ENCODE measurements around the gene SEC14L5. TPM values are rescaled to one million over a fixed set of nuclear protein-coding genes. Genes with fewer than 3 reads are reported as not detected.

The SEC14L5 gene
- total RNA-seq, 1 donor from 2014 or later, result 0.05 TPM

- H3K4me1 Mint-ChIP-seq (ENCODE audit: unreplicated experiment), result peaks cover 4% of the 10 kb centered on the region
- no peak overlapping the region for H3K4me3 Mint-ChIP-seq (ENCODE audit: unreplicated experiment)
- no peaks in the 10 kb centered on the region for H3K9me3 Mint-ChIP-seq (ENCODE audit: unreplicated experiment)
- no peaks in the 10 kb centered on the region for H3K36me3 Mint-ChIP-seq (ENCODE audit: low read depth, unreplicated experiment)
- no peak for TF ChIP-seq CTCF (IDR thresholded peaks at IDR 0.05; ENCODE audit: unreplicated experiment)
- H3K27ac Mint-ChIP-seq (ENCODE audit: unreplicated experiment), result no peak overlapping the region
- DNase-seq (ENCODE audit: low spot score), result no peak
- H3K27me3 Mint-ChIP-seq (ENCODE audit: unreplicated experiment), result peaks cover 2% of the 10 kb centered on the region
Observed at GRCh38 chr16:5007256-5007655, 49.1 kb downstream of the SEC14L5 start.

GRCh38 chr16:5008311-5008731 is 50.2 kb downstream of the SEC14L5 start:
- no peak overlapping the region for H3K4me3 Mint-ChIP-seq (ENCODE audit: unreplicated experiment)
- no peaks in the 10 kb centered on the region for H3K9me3 Mint-ChIP-seq (ENCODE audit: unreplicated experiment)
- H3K27me3 Mint-ChIP-seq (ENCODE audit: unreplicated experiment), result peaks cover 6% of the 10 kb centered on the region
- H3K36me3 Mint-ChIP-seq (ENCODE audit: low read depth, unreplicated experiment), result no peaks in the 10 kb centered on the region
- H3K27ac Mint-ChIP-seq (ENCODE audit: unreplicated experiment), result no peak overlapping the region
- DNase-seq (ENCODE audit: low spot score), result no peak
- H3K4me1 Mint-ChIP-seq (ENCODE audit: unreplicated experiment), result peaks cover 4% of the 10 kb centered on the region
- TF ChIP-seq CTCF (IDR thresholded peaks at IDR 0.05; ENCODE audit: unreplicated experiment), result no peak

- Mint-ChIP-seq H3K27ac (ENCODE audit: unreplicated experiment) (no peak overlapping the region), H3K4me1 (ENCODE audit: unreplicated experiment) (no peaks in the 10 kb centered on the region), H3K36me3 (ENCODE audit: low read depth, unreplicated experiment) (no peaks in the 10 kb centered on the region), H3K4me3 (ENCODE audit: unreplicated experiment) (no peak overlapping the region), H3K9me3 (ENCODE audit: unreplicated experiment) (no peaks in the 10 kb centered on the region), H3K27me3 (ENCODE audit: unreplicated experiment) (peaks cover 8% of the 10 kb centered on the region)
- DNase-seq (ENCODE audit: low spot score), result no peak
- no peak for TF ChIP-seq CTCF (IDR thresholded peaks at IDR 0.05; ENCODE audit: unreplicated experiment)
Observed at GRCh38 chr16:5010576-5011329, 52.6 kb downstream of the SEC14L5 start.

- peaks cover 2% of the 10 kb centered on the region for H3K4me1 Mint-ChIP-seq (ENCODE audit: unreplicated experiment)
- H3K27ac Mint-ChIP-seq (ENCODE audit: unreplicated experiment), result no peak overlapping the region
- H3K9me3 Mint-ChIP-seq (ENCODE audit: unreplicated experiment), result no peaks in the 10 kb centered on the region
- no peak for TF ChIP-seq CTCF (IDR thresholded peaks at IDR 0.05; ENCODE audit: unreplicated experiment)
- peaks cover 8% of the 10 kb centered on the region for H3K27me3 Mint-ChIP-seq (ENCODE audit: unreplicated experiment)
- H3K4me3 Mint-ChIP-seq (ENCODE audit: unreplicated experiment), result no peak overlapping the region
- DNase-seq (ENCODE audit: low spot score), result no peak
- H3K36me3 Mint-ChIP-seq (ENCODE audit: low read depth, unreplicated experiment), result no peaks in the 10 kb centered on the region
Observed at GRCh38 chr16:5011637-5012036, 53.5 kb downstream of the SEC14L5 start.

- Mint-ChIP-seq H3K27me3 (ENCODE audit: unreplicated experiment) (peaks cover 8% of the 10 kb centered on the region), H3K36me3 (ENCODE audit: low read depth, unreplicated experiment) (no peaks in the 10 kb centered on the region), H3K9me3 (ENCODE audit: unreplicated experiment) (no peaks in the 10 kb centered on the region), H3K4me1 (ENCODE audit: unreplicated experiment) (peaks cover 7% of the 10 kb centered on the region), H3K4me3 (ENCODE audit: unreplicated experiment) (no peak overlapping the region), H3K27ac (ENCODE audit: unreplicated experiment) (no peak overlapping the region)
- DNase-seq (ENCODE audit: low spot score), result no peak
- TF ChIP-seq CTCF (IDR thresholded peaks at IDR 0.05; ENCODE audit: unreplicated experiment), result no peak
Observed at GRCh38 chr16:5012887-5013286, 54.8 kb downstream of the SEC14L5 start.

Measured in endothelial cell (in vitro differentiated cells).